Right ventricle myocardium superior (tissue), 1 donor: Measurements from ENCODE around the gene SIAE. TPM values are rescaled to one million over a fixed set of nuclear protein-coding genes. Genes with fewer than 3 reads are reported as not detected.
A peak's percentile ranks its signal among the peaks of the same experiment; 100 is the strongest.
"Not testable (repeated sequence)": the region's sequence is repeated elsewhere in the genome, so short reads cannot be mapped to it uniquely, and the experiment has no call there.

Source experiments
- ATAC-seq: fragments of 200-7000 bp; cut with Tn5 transposase; one replicate; pipeline ENCODE4 v1.9.1; 2020; ENCODE audit warnings: mild to moderate bottlenecking; ENCODE audit not compliant: poor library complexity
- DNase-seq: peaks from one replicate; pipeline ENCODE4 v3.0.0-alpha.2; 2020
- intact Hi-C: fragments of 100-400 bp; cut with DNase I; formaldehyde crosslinking; loops from one replicate; pipeline ENCODE4 v1.11.2; 2022
- total RNA-seq: library from RNA; stranded (reverse); fragmentation: NEBNext Ultra II Directional; extraction: Animal tissue kit (Norgen Biotek cat#: 25700); gene quantifications from one replicate; pipeline ENCODE4 v1.2.1, GENCODE V29; 2021
- donor health status: DM: no; HTN: yes; CAD: no; lungs with severe emphysema.

Gene SIAE
- total RNA-seq, 1 donor from 2014 or later: 83.4 TPM

GRCh38 chr11:124640666-124641065, 32.9 kb downstream of the SIAE start:
- DNase-seq: no peak
- intact Hi-C loops: loop anchor here (5.0 kb wide), 1 partner anchor 197 kb away; no protein-coding TSS in a partner anchor
- ATAC-seq: no peak

DNA sequence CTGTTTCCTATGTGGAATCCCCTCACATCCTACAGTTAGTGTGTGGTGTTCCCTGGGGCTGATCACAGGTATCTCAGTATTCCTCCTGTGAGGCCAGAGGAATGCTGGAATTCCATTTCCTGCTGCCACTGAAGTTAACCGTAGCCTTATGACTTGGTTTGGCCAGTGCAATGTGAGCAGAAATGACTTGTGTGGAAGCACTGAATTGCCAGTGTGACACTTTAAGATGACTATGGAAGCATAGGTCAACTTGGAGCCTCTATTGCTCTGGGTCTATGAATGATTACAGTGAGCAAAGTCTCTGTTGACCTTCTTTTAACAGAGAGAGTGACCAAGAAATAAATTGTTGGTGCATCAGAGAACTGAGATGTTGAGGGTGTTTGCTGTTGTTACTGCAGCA, 34.4 kb downstream of the SIAE start:
- DNase-seq (no peak), ATAC-seq (no peak)
- intact Hi-C loops: no loop called here

- intact Hi-C loops: no loop called here
- ATAC-seq (no peak), DNase-seq (no peak)
Measured at GRCh38 chr11:124638500-124638899, 35.0 kb downstream of the SIAE start.

DNA sequence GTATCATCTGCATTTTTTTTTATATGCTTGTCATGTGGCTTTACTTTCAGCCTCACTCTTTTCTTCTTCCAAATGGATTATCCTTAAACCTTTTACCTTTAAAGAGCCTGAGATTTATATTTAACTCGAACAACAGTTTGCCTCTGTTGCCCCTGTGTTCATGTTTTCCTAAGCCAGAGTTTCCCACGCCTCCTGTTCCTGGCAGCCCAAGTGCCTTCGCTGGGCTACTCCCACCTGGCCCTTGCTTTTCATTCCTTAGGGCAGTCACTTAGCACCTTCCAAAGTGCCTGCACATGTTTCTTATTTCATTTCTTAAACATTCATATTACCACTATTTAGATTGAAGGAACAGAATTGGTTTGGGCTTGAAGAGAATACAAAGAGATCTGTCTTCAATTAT, 37.6 kb downstream of the SIAE start:
- ATAC-seq: no peak
- intact Hi-C loops: no loop called here
- DNase-seq: no peak

GRCh38 chr11:124633355-124633754, 40.2 kb downstream of the SIAE start:
- intact Hi-C loops: no loop called here
- ATAC-seq (no peak), DNase-seq (no peak)

DNA sequence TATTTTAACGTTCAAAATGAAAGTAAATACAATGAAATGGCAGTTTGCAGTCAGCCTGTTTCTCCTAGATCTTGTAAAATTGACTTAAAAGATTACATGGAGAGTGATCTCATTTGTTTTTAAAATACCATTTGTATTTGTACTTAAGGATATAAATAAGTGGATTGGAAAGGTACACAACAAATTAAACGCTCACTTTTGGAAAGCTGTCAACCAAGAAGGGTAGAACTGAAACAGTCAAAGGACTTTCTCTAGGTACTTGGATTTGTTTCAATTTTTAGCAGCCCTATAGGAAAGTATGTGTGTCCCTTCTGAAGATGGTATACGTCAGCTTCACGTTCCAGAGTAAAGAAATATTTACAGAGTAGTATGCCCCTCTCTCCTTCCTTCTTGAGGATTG, 43.6 kb downstream of the SIAE start:
- ATAC-seq: no peak
- intact Hi-C loops: no loop called here
- DNase-seq: no peak

DNA sequence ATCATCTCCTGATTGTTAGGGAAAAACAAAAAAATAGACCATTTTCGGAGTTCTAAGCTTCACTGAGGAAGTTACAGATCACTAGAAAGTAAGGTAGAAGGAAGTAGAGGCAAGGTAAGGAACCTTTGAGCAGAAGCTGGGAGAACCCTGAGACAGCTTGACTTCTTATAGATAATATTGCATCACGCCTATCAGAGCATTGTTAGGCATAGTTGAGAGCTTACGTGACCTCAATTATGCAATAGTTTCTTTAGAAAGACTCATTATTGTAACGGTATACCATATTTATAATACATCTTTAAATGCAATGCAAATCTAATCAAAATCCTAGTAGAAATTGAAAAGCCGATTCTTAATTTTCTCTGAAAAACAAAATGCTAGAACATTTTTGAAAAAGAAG, 46.0 kb downstream of the SIAE start:
- intact Hi-C loops: no loop called here
- ATAC-seq (no peak), DNase-seq (no peak)

GRCh38 chr11:124625504-124626168, 47.9 kb downstream of the SIAE start:
- DNase-seq: no peak
- ATAC-seq: no peak
- intact Hi-C loops: no loop called here

GRCh38 chr11:124623861-124624525, 49.5 kb downstream of the SIAE start:
- DNase-seq (no peak), ATAC-seq (no peak)
- intact Hi-C loops: no loop called here

GRCh38 chr11:124622531-124623451, 50.7 kb downstream of the SIAE start, which contains the start of gene TBRG1:
Gene TBRG1 (plus strand): TSS chr11:124622864. CDS start chr11:124623084, 220 bp downstream.
- DNase-seq (peak; percentile 93), ATAC-seq (peak; percentile 100)
- intact Hi-C loops: no loop called here

DNA sequence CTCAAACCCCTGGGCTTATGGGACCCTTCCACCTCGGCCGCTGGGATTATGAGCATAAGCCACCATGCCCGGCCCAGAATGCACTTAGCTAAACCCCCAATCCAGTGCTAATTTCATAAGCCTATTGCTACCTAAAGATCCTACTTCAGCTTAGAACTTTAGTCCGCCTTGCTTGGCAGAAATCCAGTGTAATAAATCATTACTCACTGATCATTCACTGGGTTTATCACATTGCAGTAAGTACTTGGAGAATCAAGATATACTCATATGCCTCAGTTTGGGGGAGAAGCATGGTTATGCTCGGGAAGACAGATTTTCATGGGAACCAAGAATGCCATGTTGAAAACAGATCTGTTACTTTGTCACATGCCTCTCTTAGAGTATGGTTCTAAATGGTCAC, 54.7 kb downstream of the SIAE start:
- ATAC-seq (no peak), DNase-seq (no peak)
- intact Hi-C loops: no loop called here

GRCh38 chr11:124612567-124613246, 60.8 kb downstream of the SIAE start:
- no peak for ATAC-seq
- DNase-seq: no peak
- intact Hi-C loops: no loop called here

- DNase-seq (no peak), ATAC-seq (no peak)
- intact Hi-C loops: no loop called here
Measured at GRCh38 chr11:124612045-124612444, 61.5 kb downstream of the SIAE start.

DNA sequence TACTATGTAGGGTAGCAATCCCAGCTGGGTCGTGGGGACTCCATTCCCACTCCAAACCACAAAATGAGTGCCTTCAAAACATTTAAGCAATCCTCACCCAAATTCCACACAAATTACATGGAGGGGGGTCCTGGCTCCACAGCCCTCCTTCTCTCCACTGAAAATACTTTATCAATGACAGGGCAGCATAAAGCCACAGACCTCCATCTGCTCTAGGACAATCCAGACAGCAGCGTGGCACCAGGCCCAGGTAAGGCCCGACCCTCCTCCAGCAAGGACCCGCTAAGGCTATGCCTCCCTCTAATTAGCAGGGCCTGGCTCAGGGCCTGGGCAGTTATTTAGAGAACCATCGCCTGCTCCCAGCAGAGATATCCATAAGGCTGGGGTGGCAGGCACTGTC, 62.5 kb downstream of the SIAE start, which contains the start of gene PANX3:
Gene PANX3 (plus strand): TSS at position 365 of the 400 bp plus-strand sequence. CDS start 129 bp downstream, outside the sequence.
- intact Hi-C loops: no loop called here
- DNase-seq (no peak), ATAC-seq (no peak)

- no peak for DNase-seq
- intact Hi-C loops: no loop called here
- no peak for ATAC-seq
Measured at GRCh38 chr11:124610295-124610694, 63.2 kb downstream of the SIAE start.

DNA sequence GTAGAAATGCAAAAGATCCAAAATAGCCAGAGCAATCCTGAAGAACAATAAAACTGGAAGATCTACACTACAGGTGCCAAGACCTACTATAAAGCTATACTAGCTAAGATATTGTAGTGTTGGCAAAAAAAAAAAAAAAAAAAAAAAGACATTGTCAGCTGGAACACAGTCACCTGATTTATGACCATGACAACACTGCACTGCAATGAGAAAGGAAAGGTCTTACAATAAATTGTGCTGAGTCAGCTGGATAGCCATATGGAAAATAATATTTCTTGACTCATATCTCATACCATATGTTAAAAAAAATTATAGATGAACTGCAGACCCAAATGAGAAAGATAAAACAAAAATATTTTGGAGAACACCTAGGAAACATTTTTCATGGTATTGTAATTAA, 65.4 kb downstream of the SIAE start:
- DNase-seq (no peak), ATAC-seq (no peak)

GRCh38 chr11:124605719-124606118, 67.8 kb downstream of the SIAE start:
- ATAC-seq (no peak), DNase-seq (no peak)
- intact Hi-C loops: no loop called here

More for the DNA sequence above, 65.4 kb downstream of the SIAE start:
- intact Hi-C loops: no loop called here

- intact Hi-C loops, ATAC-seq, DNase-seq: not testable (repeated sequence)
Measured at GRCh38 chr11:124602723-124603122, 70.8 kb downstream of the SIAE start.

DNA sequence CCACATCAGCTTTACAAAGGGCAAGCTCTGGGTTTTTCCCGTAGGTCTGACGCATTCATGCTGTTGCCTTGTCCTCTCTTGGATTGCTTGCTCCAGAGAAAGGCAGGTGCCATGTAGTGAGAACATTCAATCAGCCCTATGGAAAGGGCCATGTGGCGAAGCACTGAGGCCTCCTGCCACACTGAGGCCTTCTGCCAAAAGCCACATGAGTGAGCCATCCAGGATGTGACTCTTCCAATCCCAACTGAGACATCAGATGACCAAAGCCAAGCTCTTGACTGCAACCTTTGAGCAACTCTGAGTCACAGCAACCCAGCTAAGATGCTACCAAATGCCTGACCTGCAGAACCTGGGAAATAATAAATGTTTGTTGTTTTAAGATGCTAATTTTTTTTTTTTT, 71.3 kb downstream of the SIAE start:
- intact Hi-C loops: no loop called here
- DNase-seq (no peak), ATAC-seq (no peak)
